Right kidney (tissue), 1 donor: ENCODE data around the gene MAGEH1.

Experiments
- DNase-seq: peaks from one replicate; pipeline ENCODE4 v3.0.0-alpha.2; 2016

The MAGEH1 gene

DNA sequence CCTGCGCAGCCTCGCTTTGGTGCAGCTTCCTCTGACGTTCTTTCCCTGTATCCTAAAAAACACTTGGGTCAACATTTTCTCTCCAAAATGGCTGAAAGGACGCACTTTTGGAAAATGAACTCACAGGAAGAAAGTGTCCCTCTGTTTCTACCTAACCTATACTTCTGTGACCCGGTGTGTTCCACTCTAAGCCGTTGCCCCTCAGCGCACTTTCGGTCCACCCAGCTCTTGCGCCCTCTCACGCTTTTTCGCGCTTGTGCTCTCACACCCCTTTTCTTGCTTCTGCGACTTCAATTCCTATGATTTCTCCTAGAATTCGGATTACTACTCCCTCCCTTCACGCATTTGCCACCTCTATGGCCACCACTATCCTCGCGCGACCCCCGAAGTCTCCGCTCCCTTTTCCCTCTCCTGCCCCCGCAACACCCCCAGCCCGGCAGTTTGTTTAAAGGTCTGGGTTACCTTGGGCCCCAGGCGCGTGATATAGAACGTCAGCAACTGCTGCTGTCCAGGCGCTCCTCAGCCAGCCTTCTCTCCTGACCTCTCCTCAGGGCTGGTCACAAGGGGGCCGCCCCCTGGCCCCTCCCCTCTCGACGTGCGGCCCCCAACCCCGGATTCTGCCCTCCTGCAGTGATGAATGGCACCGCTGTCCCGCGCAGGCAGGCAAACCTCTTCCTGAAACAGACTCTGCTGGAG, 37.5 kb downstream of the MAGEH1 start, which contains the start of gene USP51:
Gene USP51, minus strand, starts transcription at position 535 of the 696 bp plus-strand sequence. CDS start 909 bp downstream, outside the sequence.
- peak; percentile 66 for DNase-seq

DNA sequence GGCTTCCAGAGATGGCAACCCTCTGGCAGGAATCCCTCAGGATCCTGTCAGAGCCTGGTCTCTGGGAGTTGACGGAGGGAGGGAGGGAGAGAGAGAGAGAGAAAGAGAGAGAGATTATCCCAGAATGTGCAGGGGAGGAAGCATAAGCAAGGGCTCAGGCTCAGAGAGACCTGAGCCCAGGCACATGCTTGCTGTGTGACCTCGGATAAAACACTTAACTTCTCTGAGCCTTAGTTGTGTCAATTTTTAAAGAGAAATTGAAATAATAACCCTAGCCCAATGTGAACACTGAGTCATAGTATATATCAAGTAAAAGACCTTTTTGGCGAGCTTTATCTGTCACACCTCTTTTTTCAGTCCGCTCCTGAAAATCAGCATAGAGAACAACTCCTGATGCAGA, 38.2 kb downstream of the MAGEH1 start:
- no peak for DNase-seq

DNA sequence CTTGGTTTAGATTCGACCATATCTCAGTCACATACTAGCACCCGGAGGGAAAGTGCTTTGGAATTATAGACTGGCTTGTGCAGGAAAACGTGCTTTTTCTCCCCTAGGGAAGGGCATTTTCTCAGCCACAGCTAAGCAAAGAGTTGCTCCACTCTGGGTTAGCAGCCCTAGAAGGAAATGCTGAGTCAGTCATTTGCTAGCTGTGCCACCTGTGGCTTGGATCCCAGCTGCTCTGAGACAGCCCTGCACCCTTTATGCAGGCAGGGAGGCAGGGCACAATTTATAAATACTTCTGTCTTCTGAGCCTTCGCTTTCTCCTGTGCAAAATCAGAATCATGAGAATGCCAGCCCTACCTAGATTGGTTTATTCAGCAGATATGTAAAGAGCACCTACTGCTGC, 39.0 kb downstream of the MAGEH1 start:
- DNase-seq: no peak
